WTC11 (cell line): ENCODE measurements around the gene COPA. TPM values are rescaled to one million over a fixed set of nuclear protein-coding genes. Genes with fewer than 3 reads are reported as not detected.

Experiments used
- ATAC-seq: fragments of 200-7000 bp; cut with Tn5 transposase; 2 replicates; pipeline ENCODE4 v1.10.0; 2021; ENCODE audit warnings: mild to moderate bottlenecking, moderate library complexity
- CTCF ChIA-PET: fragments of 300-600 bp; sonication (Branson Sonifier 250); formaldehyde crosslinking; loops from one replicate; lab custom pipeline; 2021; ENCODE audit warnings: antibody characterized with exemption; lab: Charles Lee
- POLR2A ChIA-PET: fragments of 350-600 bp; sonication (Branson Sonifier 250); formaldehyde crosslinking; loops from one replicate; lab custom pipeline; 2021; ENCODE audit warnings: antibody characterized with exemption; lab: Charles Lee
- DNase-seq: peaks from one replicate; pipeline ENCODE4 v3.0.0; 2021; ENCODE audit warnings: low spot score
- H3K27ac Mint-ChIP-seq: 2 replicates; pipeline ENCODE4 v1.8.0; 2021; ENCODE audit warnings: mixed read lengths
- H3K27me3 Mint-ChIP-seq: 2 replicates; pipeline ENCODE4 v1.8.0; 2021; ENCODE audit warnings: low read depth, mild to moderate bottlenecking, moderate library complexity, mixed read lengths
- H3K36me3 Mint-ChIP-seq: 2 replicates; pipeline ENCODE4 v1.8.0; 2021; ENCODE audit warnings: mixed read lengths
- H3K4me1 Mint-ChIP-seq: 2 replicates; pipeline ENCODE4 v1.8.0; 2022; ENCODE audit warnings: mixed read lengths
- H3K4me3 Mint-ChIP-seq: 2 replicates; pipeline ENCODE4 v1.8.0; 2021; ENCODE audit warnings: mild to moderate bottlenecking, moderate library complexity, mixed read lengths
- H3K9me3 Mint-ChIP-seq: 2 replicates; pipeline ENCODE4 v1.8.0; 2021; ENCODE audit warnings: mixed read lengths
- ATF1 ChIP-seq: sonication (generic); formaldehyde crosslinking; IDR thresholded peaks from 2 replicates; pipeline ENCODE4 v1.8.1; 2023; ENCODE audit warnings: mild to moderate bottlenecking, moderate library complexity, missing genetic modification reagents
- CBFB ChIP-seq: sonication (generic); formaldehyde crosslinking; IDR thresholded peaks from 2 replicates; pipeline ENCODE4 v1.8.1; 2022; ENCODE audit warnings: mild to moderate bottlenecking, low read depth, missing genetic modification reagents
- CREB1 ChIP-seq: sonication (generic); formaldehyde crosslinking; IDR thresholded peaks from 2 replicates; pipeline ENCODE4 v1.8.0; 2023; ENCODE audit warnings: mild to moderate bottlenecking, missing genetic modification reagents
- FOXP1 ChIP-seq: sonication (generic); formaldehyde crosslinking; IDR thresholded peaks from 2 replicates; pipeline ENCODE4 v1.8.0; 2022; ENCODE audit warnings: missing genetic modification reagents, mild to moderate bottlenecking, moderate library complexity, borderline replicate concordance
- FOXP4 ChIP-seq: sonication (generic); formaldehyde crosslinking; IDR thresholded peaks from 2 replicates; pipeline ENCODE4 v1.8.0; 2022; ENCODE audit warnings: mild to moderate bottlenecking, missing genetic modification reagents
- HMGA2 ChIP-seq: fragments of 250-450 bp; sonication (Bioruptor Pico); IDR thresholded peaks from 2 replicates; pipeline ENCODE4 v1.4.0; 2021; ENCODE audit warnings: mild to moderate bottlenecking, moderate library complexity
- MYBL2 ChIP-seq: sonication (generic); formaldehyde crosslinking; IDR thresholded peaks from 2 replicates; pipeline ENCODE4 v1.8.1; 2023; ENCODE audit warnings: mild to moderate bottlenecking, moderate library complexity, missing genetic modification reagents
- RELA ChIP-seq: sonication (generic); formaldehyde crosslinking; IDR thresholded peaks from 2 replicates; pipeline ENCODE4 v1.8.1; 2022; ENCODE audit warnings: missing genetic modification reagents, mild to moderate bottlenecking, borderline replicate concordance
- SOX15 ChIP-seq: fragments of 250-450 bp; sonication (Bioruptor Pico); IDR thresholded peaks from 2 replicates; pipeline ENCODE4 v1.9.0; 2021; ENCODE audit warnings: mild to moderate bottlenecking
- TCF7 ChIP-seq: sonication (generic); formaldehyde crosslinking; IDR thresholded peaks from 2 replicates; pipeline ENCODE4 v1.8.0; 2022; ENCODE audit warnings: mild to moderate bottlenecking, low read depth, missing genetic modification reagents, moderate library complexity
- ZNF121 ChIP-seq: sonication (generic); formaldehyde crosslinking; IDR thresholded peaks from 2 replicates; pipeline ENCODE4 v1.8.0; 2023; ENCODE audit warnings: missing genetic modification reagents
- ZNF263 ChIP-seq: sonication (generic); formaldehyde crosslinking; IDR thresholded peaks from 2 replicates; pipeline ENCODE4 v1.8.1; 2022; ENCODE audit warnings: low read depth, mild to moderate bottlenecking, moderate library complexity, missing genetic modification reagents
- ZNF281 ChIP-seq: sonication (generic); formaldehyde crosslinking; IDR thresholded peaks from 2 replicates; pipeline ENCODE4 v1.8.0; 2023; ENCODE audit warnings: mild to moderate bottlenecking, missing genetic modification reagents
- ZNF532 ChIP-seq: fragments of 250-450 bp; sonication (Bioruptor Pico); IDR thresholded peaks from 2 replicates; pipeline ENCODE4 v1.9.0; 2021; ENCODE audit warnings: mild to moderate bottlenecking, borderline replicate concordance
- total RNA-seq: library from RNA; stranded (reverse); gene quantifications from 3 replicates; pipeline ENCODE4 v1.2.3, GENCODE V29; 2021
- TF ChIP-seq, protein P1 (sequence below): sonication (generic); formaldehyde crosslinking; IDR thresholded peaks from 2 replicates; pipeline ENCODE4 v1.8.0; 2023; ENCODE audit warnings: missing genetic modification reagents
- TF ChIP-seq, protein P2 (sequence below): fragments of 250-450 bp; sonication (Bioruptor Pico); IDR thresholded peaks from 2 replicates; pipeline ENCODE4 v1.9.0; 2021; ENCODE audit warnings: moderate library complexity, mild to moderate bottlenecking, inconsistent platforms, borderline replicate concordance
- TF ChIP-seq, protein P3 (sequence below): sonication (generic); formaldehyde crosslinking; IDR thresholded peaks from 2 replicates; pipeline ENCODE4 v1.8.1; 2022; ENCODE audit warnings: missing genetic modification reagents, borderline replicate concordance
- TF ChIP-seq, protein P4 (sequence below): fragments of 250-450 bp; sonication (Bioruptor Pico); IDR thresholded peaks from 2 replicates; pipeline ENCODE4 v2.1.2; 2022; ENCODE audit warnings: mild to moderate bottlenecking, moderate library complexity

COPA gene
- total RNA-seq, 1 experiment from 2014 or later: 126 TPM

DNA sequence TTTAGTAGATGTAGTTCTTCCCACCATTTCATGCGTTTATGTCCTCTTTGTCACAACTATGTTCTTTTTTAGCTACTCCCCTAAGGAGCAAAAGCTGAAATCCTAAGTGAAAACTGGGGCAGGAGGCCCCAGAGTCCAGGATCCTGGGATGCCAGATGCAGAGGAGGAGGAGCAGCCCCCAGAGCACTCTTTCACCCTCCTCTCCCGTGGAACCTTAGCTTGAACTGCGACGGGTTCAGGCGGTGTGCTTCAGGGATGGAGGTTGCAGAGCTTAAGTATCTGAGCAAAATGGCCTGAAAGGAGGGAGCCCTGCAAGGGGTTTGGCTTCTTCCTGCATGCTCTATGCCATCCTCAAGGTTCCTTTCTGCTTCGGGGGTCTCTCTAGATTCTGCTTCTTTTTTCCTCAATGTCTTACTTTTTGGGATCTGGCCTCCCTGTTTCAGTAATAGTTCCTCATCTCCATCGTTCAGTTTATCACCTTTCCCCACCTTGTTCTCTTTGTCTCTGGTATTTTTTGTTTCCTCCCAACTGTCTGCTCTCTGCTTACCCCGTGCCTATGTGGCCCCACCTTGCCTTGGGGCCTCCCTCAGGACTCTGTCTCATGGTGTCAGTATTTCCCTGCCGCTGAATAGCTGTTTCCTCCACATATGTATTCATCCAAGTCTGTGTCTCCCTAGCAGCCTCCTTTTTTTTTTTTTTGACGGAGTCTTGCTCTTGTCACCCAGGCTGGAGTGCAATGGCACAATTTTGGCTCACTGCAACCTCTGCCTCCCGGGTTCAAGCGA is 21.1 kb upstream of the COPA start:
- ChIA-PET POLR2A (interaction anchor here (0.8 to 1.1 kb wide), 2 partner anchors 13 to 46 kb away, joined by 3 read pairs; no protein-coding TSS in a partner anchor), CTCF (interaction anchor here (0.8 to 9.3 kb wide), 5 partner anchors 8 to 72 kb away, joined by 3 to 108 read pairs (median 3); no protein-coding TSS in a partner anchor)
- H3K4me3 Mint-ChIP-seq: no peak overlapping the region

More for the DNA sequence above, 21.1 kb upstream of the COPA start:
- DNase-seq (no peak), ATAC-seq (no peak)
- Mint-ChIP-seq H3K36me3 (peaks cover 8% of the 10 kb centered on the region), H3K27ac (peak overlapping the region; percentile 17; the same call in 1 of the 2 replicates), H3K4me1 (peaks cover 44% of the 10 kb centered on the region), H3K9me3 (no peaks in the 10 kb centered on the region), H3K27me3 (no peaks in the 10 kb centered on the region)
- no peak for TF ChIP-seq FOXP4 (CRISPR knock-in tag)
- no peak for TF ChIP-seq HMGA2 (CRISPR knock-in tag)
- TF ChIP-seq ZNF263 (CRISPR knock-in tag): no peak
- no peak for TF ChIP-seq ZNF281 (CRISPR knock-in tag)
- TF ChIP-seq CBFB (CRISPR knock-in tag): no peak
- no peak for TF ChIP-seq ZNF121 (CRISPR knock-in tag)
- no peak for TF ChIP-seq ATF1 (CRISPR knock-in tag)
- TF ChIP-seq, protein P1, sequence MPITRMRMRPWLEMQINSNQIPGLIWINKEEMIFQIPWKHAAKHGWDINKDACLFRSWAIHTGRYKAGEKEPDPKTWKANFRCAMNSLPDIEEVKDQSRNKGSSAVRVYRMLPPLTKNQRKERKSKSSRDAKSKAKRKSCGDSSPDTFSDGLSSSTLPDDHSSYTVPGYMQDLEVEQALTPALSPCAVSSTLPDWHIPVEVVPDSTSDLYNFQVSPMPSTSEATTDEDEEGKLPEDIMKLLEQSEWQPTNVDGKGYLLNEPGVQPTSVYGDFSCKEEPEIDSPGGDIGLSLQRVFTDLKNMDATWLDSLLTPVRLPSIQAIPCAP: no peak
- TF ChIP-seq SOX15: no peak
- TF ChIP-seq CREB1 (CRISPR knock-in tag): no peak
- TF ChIP-seq RELA (CRISPR knock-in tag): no peak
- TF ChIP-seq, protein P2, sequence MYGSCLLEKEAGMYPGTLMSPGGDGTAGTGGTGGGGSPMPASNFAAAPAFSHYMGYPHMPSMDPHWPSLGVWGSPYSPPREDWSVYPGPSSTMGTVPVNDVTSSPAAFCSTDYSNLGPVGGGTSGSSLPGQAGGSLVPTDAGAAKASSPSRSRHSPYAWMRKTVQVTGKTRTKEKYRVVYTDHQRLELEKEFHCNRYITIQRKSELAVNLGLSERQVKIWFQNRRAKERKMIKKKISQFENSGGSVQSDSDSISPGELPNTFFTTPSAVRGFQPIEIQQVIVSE (CRISPR knock-in tag): no peak
- TF ChIP-seq, protein P3, sequence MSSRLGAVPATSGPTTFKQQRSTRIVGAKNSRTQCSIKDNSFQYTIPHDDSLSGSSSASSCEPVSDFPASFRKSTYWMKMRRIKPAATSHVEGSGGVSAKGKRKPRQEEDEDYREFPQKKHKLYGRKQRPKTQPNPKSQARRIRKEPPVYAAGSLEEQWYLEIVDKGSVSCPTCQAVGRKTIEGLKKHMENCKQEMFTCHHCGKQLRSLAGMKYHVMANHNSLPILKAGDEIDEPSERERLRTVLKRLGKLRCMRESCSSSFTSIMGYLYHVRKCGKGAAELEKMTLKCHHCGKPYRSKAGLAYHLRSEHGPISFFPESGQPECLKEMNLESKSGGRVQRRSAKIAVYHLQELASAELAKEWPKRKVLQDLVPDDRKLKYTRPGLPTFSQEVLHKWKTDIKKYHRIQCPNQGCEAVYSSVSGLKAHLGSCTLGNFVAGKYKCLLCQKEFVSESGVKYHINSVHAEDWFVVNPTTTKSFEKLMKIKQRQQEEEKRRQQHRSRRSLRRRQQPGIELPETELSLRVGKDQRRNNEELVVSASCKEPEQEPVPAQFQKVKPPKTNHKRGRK (CRISPR knock-in tag): no peak
- no peak for TF ChIP-seq FOXP1 (CRISPR knock-in tag)
- TF ChIP-seq TCF7: no peak
- no peak for TF ChIP-seq MYBL2 (CRISPR knock-in tag)
- TF ChIP-seq, protein P4, sequence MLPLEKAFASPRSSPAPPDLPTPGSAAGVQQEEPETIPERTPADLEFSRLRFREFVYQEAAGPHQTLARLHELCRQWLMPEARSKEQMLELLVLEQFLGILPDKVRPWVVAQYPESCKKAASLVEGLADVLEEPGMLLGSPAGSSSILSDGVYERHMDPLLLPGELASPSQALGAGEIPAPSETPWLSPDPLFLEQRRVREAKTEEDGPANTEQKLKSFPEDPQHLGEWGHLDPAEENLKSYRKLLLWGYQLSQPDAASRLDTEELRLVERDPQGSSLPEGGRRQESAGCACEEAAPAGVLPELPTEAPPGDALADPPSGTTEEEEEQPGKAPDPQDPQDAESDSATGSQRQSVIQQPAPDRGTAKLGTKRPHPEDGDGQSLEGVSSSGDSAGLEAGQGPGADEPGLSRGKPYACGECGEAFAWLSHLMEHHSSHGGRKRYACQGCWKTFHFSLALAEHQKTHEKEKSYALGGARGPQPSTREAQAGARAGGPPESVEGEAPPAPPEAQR (CRISPR knock-in tag): no peak
- no peak for TF ChIP-seq ZNF532
